ENCODE data around the gene TMEM250.
"Not testable (repeated sequence)": the region's sequence is repeated elsewhere in the genome, so short reads cannot be mapped to it uniquely, and the experiment has no call there.

Gene TMEM250, protein sequence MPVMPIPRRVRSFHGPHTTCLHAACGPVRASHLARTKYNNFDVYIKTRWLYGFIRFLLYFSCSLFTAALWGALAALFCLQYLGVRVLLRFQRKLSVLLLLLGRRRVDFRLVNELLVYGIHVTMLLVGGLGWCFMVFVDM

DNA sequence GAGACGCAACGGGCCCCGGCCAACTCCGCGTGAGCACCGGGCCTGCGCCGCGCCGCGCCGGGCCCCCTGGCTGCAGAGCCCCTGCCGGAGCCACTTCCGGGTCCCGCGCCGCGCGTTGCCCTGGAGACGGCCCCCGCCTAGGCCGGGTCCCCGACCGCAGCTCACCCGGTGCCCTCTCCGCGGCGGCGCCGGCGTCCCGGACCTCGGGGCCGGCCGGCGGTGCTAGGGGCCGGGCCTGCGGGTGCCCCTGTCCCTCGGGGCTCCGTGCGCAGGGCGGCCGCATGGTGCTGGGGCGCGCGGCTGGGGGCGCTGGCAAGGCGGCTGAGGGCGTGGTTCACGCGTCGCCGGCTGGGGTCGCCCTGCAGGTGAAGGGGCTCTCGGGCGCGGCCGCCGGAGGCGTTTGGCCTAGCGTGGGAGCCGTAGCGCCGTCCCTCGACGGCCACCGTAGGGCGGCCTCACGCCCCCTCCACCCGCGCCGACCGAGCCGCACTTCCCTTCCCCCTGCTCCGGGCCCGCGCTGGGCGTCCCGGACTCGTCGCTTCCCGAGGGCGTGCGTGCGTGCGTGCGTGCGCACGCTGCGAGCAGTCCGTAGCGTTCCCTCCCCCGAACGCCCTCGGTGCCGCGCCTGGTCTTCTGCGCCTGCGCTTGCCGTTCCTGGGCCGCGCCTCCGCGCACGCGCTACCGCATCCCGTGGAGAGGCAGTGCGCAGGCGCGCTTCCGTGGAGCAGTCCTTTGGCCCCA, at the start of gene TMEM250:
Gene TMEM250 (minus strand): TSS at position 556 of the 741 bp plus-strand sequence. CDS start 1,975 bp downstream, outside the sequence.
- H3K4me3 ChIP-seq (ENCODE audit: low read depth, low read length), result peak within 1 kb of the TSS; percentile 61

DNA sequence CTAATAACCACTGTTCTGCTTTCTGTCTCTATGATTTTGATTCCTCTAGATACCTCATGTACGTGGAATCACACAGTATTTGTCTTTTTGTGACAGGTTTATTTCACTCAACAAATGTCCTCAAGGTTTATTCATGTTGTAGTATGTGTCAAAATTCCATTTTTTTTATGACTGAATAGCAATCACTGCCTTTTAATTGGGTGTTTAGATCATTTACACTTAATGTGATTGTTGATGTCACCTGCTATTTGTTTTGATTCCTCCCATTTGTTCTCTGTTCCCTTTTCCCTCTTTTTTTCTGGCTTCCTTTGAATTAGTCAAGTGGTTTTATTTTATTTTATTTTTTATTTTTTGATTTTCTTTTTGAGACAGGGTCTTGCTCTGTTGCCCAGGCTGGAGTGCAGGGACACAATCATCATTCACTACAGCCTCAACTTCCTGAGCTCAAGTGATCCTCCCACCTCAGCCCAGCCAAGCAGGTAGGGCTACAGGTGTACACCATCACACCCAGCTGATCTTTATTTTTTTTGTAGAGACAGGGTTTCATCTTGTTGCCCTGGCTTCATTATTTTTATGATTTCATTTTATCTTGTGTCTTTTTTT, 44.7 kb upstream of the TMEM250 start:
- H3K4me3 ChIP-seq (ENCODE audit: low read depth, low read length), result no peak overlapping the region

DNA sequence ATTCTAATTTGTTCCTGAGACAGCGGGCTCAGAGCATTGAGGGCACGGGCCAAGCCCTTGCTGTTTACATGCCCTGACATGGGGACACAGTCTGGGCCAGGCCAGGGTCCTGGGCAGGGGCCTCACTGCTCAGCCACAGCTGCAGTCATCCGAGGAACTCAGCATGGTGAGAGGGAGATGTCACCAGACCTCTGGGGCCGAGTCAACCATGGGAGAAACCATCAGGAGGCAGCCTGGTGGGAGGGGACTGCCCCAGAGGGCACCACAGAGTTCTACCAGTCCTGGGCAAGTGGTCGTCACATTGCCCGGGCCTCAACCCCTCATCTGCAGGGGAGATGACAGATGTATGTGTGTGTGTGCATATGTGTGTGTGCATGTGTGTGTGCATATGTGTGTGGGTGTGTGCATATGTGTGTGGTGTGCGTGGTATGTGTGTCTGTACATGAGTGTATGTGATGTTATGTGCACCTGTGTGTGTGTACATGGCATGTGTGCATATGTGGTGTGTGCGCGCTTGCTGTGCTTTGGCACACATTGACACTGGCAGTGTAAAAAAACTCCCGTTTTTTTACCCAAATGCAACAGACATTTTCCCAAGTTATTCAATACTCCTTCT, 42.4 kb upstream of the TMEM250 start:
- H3K4me3 ChIP-seq (ENCODE audit: low read depth, low read length), result no peak overlapping the region

DNA sequence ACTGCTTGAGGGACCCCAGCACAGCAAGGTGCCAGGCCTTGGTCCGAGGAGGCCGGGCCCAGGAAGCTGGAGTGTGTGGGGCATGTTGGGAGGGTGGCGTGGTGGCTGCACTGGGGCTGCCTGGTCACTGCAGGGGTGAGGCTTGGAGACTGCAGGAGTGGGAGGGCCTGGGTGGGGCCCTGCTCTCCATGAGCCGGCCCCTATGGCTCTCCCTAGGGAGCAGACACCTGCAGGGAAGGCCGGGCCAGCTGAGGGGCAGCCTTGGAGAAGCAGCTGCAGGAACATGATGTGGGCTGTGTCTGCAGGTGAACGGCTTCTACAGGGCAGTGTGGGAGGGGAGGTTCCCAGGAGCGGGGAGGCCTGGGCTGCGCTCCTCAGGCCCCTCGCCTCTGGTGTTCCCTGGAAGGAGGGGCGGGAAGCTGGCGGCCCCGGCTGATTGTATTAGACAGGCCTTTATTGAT, 41.7 kb upstream of the TMEM250 start:
- H3K4me3 ChIP-seq (ENCODE audit: low read depth, low read length), result no peak overlapping the region

DNA sequence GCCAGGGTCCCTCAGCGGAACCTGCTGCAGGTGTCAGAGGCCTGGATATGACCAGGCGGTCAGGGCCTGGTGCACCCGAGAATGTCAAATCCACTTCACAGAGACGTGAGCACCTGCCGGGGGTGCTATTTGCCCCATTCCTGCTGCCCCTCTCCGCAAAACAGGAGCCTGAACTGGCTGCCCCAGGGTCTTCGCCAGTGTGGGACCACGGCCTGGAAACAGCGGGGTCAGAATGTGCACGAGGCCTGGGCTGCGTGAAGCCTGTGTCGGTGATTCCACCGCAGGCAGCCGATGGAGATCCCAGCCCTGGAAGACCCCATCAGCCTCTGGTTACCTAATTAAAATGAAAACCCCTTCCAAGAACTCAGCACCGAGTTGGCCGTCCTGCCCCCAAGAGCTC, 41.2 kb upstream of the TMEM250 start:
- no peak overlapping the region for H3K4me3 ChIP-seq (ENCODE audit: low read depth, low read length)

DNA sequence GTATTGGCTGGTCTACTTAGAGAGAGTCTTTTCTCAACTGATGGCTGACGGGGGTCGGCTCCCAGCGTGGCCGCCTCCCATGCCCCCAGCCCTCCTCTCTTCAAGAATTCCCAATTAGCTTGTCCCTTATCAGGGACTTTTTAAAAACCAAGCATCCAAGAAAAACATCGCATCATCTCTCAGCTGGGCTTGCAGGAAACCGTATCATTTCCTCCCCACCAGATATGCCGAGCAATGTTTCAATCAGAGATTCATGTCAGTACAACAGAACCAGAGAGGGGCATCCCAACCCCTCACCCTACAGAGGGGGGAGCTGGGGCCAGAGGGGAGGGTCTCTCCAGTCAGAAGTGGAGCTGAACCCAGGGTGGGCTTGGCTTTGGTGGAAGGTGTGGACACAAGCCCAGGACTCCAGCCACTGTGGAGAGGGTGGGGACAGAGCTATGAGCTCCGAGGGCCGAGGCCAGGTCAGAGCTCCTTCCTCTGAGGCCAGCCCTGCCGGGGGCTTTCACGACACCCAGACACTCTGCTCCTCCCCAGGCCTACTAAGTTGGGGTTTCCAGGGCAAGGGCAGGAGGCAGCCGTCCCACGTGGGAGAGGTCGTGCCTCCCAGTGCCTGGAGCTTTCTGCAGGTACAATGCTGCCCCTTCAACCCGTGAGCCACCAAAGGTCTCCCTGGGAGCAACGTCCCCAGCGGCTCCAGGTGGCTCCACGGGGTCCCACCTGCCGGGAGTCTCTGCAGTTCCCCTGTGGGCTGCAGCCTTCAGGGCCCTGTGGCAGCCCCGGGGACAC, 39.0 kb upstream of the TMEM250 start:
- no peak overlapping the region for H3K4me3 ChIP-seq (ENCODE audit: low read depth, low read length)

DNA sequence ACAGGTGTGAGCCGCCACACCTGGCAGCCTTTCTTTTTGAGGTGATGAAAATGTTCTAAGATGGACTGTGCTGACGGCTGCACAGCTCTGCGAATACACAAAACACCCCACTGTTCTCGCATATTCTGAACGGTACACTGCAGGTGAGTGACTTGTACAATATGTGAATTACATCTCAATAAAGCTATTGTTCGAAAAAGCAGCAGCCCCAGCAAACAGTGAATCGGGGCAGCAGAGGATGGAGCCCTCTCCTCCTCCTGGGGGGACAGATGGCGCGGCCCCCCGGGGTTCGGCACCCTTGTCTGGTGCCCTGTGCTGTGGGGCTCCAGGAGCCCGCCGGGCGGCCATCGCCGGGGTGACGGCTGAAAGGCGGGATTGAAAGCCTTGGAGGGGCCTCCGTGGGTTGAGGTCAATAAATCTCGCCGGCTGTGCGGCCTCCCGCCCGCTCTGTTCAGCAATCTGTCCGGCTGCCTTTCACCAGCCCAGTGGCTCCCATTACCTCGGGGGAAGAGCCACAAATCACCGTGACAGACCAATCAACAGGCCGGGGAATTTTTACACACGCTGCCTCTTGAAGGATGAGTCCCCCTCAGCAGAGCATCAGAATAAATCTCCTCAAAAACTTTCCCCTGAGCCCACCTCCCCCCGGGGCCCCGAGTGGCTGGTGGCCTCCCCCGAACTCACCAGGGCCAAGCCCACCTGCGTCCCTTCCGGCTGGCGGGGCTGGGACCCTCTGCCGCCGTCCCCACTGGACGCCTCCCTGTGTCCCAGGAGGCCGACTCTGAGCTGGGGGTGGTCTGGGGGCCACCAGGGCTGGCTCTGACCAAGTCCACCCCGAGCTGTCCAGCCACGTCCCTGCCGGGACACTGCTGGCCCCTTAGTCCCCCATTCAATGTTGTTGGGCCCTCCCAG, 37.8 kb upstream of the TMEM250 start:
- no peak overlapping the region for H3K4me3 ChIP-seq (ENCODE audit: low read depth, low read length)

DNA sequence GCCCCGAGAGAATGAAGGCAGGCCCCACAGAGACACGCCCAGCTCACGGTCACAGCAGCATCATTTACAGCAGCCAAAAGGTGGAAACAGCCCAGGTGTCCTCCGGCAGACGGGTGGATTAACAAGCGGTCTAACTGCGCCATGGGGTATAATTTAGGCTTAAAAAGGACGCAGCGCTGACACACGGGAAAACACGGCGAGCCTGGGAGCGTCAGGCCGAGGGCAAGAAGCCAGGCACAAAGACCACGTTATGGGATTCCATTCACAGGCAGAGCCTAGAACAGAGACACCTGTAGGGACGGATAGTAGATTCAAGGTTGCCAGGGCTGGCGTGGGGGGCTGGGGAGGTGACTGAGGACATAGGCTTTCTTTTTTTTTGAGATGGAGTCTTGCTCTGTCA, 36.9 kb upstream of the TMEM250 start:
- H3K4me3 ChIP-seq (ENCODE audit: low read depth, low read length), result no peak overlapping the region

DNA sequence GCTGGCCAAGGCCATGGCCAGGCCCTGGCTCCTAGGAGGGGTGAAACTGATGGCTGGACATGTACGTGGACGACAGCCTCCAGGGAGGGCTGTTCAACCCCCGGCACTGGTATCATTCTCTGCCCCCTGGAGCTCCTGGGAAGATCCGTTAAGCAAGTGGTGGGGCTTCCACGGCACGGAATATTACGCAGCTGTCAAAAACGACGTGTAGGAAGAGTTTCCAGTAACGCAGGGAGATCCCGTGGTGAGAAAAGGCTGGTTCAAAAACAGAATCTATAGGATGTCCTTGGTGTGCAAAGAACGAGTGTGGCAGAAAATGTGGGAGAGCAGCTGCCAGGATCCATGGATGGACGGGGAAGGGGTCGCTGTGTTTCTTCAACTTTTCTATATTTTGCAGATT, 36.3 kb upstream of the TMEM250 start:
- H3K4me3 ChIP-seq (ENCODE audit: low read depth, low read length), result no peak overlapping the region

DNA sequence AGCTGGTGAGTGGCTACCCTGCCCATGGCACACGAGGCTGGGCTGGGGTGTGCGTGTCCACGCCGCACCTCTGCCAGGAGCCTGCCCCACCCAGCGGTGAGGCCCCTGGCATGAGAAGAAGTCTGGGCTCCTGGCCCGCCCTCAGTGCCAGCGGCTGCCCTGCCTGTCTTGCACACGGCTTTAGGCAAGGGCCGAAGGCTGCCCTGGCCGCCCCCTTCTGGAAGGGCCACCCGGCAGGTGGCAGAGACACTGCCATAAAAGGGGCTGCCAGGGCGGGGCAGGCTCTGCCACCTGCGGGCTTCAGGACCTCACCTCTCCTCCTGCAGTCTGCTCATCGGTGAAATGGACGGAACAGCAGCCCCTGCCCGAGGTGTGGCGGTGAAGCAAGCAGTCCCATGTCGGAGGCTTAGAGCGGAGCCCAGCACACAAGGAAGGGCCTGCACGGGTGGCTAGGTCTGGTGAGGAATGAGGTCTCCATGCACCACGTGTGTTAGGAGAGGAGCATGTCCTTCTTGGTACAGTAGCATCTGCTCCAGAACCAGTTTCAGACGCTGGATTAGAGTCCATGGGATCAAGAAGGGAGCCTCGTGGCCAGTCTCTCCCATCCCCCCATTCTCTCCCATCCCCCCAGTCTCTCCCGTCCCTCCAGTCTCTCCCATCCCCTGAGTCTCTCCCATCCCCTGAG, 34.8 kb upstream of the TMEM250 start:
- H3K4me3 ChIP-seq (ENCODE audit: low read depth, low read length), result no peak overlapping the region

DNA sequence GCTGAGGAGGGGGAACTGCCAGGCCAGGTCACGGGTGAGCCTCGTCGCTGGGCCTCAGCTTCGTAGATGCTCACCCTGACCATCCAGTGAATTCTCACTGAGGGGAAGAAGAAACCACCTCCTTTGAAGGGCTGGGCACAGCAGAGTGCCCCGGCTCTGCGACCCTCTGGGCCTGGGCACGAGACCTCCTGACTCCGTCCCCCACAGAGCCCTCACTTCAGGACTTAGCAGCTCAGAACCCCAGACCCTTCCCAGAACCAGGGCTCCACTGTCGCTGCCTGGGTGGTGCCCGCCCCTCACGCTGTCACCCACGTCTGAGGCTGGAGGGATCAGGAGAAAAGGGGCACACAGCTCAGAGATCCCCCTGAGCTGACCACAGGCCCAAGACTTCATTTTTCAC, 34.3 kb upstream of the TMEM250 start:
- no peak overlapping the region for H3K4me3 ChIP-seq (ENCODE audit: low read depth, low read length)

DNA sequence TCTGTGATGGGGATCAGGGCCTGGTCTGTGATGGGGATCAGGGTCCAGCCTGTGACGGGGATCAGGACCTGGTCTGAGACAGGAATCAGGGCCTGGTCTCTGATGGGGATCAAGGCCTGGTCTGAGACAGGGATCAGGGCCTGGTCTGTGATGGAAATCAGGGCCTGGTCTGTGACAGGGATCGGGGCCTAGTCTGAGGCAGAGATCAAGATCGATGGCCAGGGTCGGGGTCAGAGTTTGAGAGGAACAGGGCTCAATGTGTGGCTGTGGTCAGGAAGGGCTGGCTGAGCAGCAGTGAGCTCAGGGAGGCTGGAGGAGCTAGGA, 33.8 kb upstream of the TMEM250 start:
- no peak overlapping the region for H3K4me3 ChIP-seq (ENCODE audit: low read depth, low read length)

DNA sequence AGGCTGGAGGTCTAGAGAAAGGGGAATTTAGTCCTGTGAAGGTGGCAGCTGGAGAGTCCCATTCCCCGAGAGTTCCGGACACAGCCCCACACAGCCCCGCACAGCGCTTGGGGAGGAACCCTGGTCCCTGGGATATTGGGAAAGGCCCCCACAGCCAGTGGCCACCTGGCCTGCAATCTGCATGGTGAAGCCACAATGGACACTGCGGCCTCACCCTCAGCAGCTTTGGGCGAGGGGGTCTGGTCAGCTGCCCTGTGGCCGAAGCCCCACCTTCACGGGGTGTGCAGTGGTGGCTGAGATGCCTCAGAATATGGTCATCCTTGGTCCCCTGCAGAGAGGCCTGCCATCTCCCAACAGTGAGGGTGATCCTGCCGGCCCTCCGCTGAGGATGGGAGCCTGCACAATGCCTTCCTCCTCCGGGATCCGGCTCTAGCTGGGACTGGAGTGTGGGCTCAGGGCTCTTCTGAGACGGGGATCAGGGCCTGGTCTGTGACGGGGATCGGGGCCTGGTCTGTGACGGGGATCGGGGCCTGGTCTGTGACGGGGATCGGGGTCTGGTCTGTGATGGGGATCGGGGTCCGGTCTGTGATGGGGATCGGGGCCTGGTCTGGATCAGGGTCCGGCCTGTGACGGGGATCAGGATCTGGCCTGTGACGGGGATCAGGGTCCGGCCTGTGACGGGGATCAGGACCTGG, 33.3 kb upstream of the TMEM250 start:
- no peak overlapping the region for H3K4me3 ChIP-seq (ENCODE audit: low read depth, low read length)

DNA sequence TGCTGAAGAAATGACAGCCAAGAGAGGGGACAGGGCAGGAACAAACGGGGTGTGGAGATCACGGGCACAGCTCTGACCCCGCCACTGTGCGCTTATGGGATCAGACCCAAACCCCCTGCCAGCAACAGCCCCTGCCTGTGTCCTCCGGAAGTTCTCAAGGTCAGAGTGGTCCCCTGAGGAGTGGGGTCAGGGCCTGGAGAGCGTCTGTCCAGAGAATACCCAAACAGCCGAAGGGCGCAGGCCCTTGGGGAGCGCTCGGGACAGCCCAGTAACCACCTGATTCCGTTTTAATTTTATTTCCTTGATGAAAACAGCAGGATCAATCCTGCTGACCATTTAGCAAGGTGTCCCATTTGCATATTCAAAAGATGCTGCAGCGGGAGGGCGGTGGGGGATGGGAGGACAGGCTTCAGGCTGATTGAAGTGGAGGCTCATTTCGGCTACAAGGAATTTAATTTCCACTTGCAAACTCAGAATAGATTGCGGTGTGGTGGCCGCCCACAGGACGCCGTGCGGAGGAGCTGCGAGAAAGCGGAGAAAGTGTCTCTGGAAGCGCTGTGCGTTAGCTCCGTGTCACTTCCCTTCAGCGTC, 32.6 kb upstream of the TMEM250 start:
- H3K4me3 ChIP-seq (ENCODE audit: low read depth, low read length), result no peak overlapping the region

DNA sequence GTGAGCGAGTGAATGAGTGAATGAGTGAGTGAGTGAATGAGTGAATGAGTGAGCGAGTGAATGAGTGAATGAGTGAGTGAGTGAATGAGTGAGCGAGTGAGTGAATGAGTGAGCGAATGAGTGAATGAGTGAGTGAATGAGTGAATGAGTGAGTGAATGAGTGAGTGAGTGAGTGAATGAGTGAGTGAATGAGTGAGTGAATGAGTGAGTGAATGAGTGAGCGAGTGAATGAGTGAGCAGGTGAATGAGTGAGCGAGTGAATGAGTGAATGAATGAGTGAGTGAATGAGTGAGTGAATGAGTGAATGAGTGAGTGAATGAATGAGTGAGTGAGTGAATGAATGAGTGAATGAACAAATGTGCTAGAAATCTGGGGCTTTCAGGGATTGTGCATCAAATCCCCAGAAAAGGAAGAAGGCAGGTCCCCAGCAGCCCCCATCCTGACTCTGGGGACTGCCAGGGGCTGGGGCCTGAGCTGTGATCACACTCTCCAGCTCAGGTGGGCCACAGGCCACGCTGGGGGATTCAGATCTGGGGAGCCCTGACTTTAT, 32.1 kb upstream of the TMEM250 start:
- H3K4me3 ChIP-seq (ENCODE audit: low read depth, low read length), result not testable (repeated sequence)

DNA sequence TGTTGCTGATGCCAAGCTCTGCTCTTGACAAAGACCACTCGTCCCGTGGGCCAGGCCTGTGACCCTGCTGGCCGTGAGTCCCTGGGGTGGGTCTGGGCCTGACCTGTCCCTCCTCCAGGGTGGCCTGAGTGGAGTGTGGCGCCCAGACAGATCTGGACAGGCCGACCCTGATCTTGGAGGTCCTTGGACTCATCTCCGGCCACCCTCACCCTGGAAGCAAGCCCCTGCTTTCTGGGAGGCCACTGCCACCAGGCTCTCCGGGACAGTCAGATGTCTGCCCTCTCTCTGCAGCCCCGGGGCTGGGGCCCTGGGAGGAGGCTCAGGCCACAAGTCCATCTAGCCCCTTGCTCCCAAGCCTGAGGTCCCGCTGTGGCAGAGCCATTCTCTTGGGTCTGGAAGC, 31.2 kb upstream of the TMEM250 start:
- no peak overlapping the region for H3K4me3 ChIP-seq (ENCODE audit: low read depth, low read length)

DNA sequence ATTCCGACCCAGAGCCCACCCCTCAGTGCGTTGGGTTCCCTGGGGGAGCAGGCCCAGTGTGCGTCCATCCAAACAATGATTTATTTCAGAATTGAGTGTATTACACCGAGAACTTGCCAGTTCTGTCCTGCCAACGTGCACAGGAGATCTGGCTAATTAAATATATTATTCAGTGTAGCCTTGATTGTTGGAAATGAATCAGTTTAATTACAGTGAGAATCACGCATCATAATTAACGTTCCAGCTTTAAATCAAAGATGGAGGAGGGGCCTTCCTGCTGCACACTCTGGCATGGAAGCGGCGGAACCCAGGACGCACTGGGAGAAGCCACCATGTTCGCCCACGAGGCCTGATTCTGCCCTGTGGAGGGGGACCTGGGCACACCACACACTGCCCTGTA, 30.7 kb upstream of the TMEM250 start:
- no peak overlapping the region for H3K4me3 ChIP-seq (ENCODE audit: low read depth, low read length)

DNA sequence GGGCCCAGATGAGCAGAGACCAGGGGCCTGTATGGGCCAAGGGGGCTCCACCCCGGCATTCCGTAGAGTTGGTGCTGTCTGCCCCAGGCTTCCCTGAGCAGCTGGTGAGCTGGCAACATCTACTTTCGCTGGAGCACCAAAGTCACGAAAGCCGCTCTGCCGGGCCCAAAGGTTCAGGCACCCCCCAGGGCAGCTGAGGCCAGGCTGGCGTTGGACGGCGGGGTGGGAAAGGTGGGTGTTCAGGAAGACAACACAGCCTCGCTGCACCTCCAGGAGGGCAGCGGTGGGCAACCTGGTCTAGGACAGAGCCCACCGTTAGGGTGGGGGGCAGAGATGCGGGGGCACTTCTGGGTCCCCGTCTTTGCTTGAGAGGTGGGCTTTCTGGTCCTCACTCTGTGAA, 30.1 kb upstream of the TMEM250 start:
- H3K4me3 ChIP-seq (ENCODE audit: low read depth, low read length), result no peak overlapping the region
